AG20443 (cell line): ENCODE results near the gene PTPRO.
A peak's percentile ranks its signal among the peaks of the same experiment; 100 is the strongest.

Experiments used
- DNase-seq: peaks from one replicate; pipeline ENCODE4 v3.0.0; 2012; ENCODE audit warnings: low spot score, mixed read lengths

PTPRO gene

DNA sequence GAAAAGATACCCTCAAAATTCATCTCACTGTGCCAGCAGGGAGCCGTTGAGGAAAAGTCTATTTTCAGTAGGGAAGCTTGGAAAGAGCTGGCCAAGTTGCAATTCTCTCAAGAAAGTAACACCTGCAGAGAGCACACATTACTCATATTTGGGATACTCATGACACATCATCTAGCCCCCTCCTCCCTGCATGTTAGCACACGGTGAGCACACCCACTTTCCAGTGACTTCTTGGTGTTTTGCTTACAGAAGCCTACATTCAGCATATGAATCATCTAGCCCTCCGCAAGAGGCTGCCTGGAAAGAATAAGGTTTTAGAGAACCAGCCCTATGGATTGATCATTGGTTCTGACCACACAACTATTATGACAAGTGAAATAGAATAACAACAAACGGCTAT lies 124.5 kb downstream of the PTPRO start:
- DNase-seq = no peak

DNA sequence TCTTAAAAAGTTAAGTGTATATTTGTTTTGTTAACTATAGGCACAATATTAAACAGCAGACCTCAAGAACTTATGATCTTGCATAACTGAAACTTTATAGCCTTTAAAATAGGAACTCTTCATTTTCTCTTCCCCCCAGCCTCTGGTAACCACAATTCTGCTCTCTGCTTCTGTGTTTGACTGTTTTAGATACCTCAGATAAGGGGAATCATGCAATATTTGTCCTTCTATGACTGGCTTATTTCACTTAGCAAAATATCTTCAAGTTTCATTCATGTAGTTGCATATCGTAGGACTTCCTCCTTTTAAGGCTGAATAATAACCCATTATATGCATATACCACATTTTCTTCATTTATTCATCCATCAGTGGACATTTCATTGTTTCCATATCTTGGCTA lies 131.3 kb downstream of the PTPRO start:
- no peak for DNase-seq

DNA sequence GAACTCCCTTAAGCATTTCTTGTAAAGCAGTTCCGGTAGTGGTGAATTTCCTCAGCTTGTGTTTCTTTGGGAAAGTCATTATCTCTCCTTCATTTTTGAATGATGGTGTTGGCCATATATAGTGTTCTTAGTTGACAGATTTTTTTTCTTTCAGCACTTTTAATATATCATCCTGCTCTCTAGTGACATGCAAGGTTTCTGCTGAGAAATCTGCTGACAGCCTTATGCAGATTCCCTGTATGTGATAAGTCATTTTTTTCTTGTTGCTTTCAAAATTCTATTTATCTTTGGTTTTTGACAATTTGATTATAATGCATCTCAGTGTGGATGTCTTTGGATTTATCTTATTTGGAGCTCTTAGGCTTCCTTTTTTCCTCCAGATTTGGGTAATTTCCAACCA lies 135.7 kb downstream of the PTPRO start:
- DNase-seq = no peak

DNA sequence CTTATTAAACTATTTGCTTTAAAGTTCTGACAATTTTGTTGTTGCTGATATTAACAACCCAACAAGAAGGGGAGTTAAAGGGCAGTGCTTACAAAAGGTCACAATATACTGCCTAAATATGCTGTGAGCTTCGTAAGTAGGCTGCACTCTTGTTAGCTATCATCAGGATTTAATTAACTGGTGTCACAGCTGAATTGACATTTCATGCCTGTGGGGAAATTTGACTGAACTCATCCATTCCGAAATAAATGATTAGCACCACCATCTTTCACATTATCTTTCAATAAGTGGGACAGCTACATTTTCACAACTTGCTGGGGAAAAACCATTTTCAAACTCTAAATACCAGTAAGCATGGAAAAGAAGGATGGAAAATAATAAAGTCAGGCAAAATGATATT lies 146.6 kb downstream of the PTPRO start:
- DNase-seq = no peak

DNA sequence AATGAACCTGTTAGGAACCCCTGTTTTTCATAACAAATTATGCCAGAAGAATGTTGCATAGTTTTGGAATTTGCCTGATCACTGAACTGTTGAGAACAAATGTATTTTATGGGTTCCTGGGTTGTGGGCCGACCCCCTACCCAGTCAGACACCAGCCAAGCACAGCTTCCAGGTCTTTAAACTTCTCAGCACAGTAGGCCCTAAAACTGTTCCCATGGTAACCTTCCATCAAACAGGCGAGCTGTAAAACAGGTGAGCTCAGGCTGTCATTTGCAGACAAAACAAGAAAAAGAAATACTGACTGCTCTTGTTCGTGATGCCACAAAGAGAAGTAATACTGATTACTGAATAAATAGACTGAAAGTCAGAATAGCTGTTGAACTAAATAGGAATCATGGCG lies 147.0 kb downstream of the PTPRO start:
- no peak for DNase-seq

DNA sequence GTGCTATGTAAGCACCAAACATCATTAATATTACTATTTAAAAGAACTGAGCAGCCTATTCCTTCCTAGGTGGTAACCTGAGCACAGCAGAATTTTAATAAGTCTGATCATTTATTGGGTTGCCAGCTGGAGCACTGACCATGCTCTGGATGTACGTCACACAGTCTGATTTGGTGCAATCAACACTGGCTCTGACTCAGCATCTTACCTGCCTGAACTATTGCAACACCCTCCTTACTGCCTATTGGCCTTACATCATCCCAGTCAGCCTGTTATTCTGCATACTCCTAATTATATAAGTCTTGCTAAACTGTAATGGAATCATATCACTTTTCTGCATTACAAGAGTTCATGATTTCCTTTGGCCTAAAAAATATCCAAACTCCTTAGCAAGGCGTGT lies 149.7 kb downstream of the PTPRO start:
- DNase-seq = no peak

DNA sequence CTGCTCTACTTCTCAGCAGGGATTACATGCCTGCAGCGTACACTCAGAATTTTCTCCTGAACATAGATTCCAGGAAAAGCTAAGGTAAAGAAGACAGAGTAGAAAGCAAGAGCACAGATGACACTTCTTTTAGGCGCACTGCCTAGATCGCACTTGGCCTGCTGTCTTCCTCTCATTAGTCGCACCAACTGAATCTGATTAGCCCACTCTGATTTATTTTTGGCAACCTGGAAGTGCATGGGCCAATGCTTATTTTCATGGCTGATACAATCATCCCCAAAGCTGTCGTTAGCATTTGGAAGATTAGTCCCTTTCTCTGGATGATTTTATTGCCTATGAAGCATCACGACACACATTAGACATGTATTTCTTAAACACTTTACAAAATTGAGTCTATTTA lies 152.5 kb downstream of the PTPRO start:
- no peak for DNase-seq

DNA sequence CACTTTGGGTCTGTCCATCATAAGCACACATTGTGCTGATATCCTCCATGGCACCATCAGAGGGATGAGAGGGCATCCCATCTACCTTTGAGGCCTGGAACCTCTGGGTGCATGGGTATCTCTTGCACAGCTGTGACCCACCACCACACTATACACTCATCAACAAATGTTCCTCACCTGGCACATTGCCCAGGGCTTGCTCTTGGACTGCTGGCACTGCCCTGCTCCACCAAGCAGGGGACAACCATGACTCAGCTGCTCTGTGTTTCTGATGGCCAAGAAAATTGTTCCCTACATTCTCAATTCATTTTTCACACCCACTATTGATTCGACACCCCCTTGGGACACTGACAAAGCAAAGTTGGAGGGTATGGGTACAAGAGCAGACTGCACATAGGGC lies 155.5 kb downstream of the PTPRO start:
- DNase-seq = no peak

DNA sequence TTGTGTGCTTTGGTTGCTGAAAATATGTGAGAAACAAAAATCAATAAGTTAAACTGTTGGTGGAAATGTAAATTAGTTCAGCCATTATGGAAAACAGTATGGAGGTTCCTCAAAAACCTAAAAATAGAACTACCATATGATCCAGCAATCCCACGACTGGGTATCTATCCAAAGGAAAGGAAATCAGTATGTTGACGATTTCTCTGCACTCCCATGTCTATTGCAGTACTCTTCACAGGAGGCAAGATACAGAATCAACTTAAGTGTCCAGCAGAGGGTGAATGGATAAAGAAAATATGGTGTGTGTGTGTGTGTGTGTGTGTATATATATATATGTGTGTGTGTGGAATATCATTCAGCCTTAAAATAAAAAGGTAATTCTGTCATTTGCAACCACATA lies 159.5 kb downstream of the PTPRO start:
- DNase-seq = no peak

DNA sequence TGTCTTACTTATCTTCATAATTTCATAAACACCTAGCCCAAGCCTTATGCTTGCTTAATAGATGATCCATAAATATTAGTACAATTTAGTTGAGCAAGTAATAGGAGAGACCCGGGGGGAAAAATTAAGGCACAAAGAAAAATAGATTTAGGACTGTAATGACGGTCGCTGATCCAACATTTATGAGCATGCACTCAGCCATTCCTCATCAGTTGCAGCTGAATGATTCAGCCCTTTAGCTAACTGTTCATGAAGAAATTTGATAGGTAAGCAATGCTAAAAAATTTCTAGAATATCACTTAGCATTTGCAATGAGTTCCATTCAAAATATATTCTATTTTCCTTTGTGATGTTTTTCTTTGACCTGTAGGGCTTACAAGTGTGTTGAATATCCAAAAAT lies 163.2 kb downstream of the PTPRO start:
- no peak for DNase-seq

DNA sequence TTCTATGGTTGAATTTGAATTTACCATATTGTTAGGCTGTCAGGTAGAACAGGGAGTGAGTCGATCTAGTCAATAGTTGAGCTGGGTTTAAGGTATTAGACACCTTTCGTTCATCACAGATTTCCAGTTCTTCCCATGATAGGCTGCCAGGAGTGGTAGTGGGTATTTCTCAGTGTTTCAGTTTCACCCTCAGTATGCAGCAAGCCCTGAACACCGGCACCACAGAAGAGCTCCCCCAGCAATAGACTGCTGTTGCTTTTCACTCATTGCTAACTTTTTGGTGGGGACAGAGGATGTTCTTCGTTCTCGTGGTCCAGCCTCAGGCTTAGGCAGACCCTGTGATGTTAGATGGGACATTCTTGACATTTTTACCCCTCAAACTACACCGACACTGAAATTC lies 164.6 kb downstream of the PTPRO start:
- DNase-seq = no peak

DNA sequence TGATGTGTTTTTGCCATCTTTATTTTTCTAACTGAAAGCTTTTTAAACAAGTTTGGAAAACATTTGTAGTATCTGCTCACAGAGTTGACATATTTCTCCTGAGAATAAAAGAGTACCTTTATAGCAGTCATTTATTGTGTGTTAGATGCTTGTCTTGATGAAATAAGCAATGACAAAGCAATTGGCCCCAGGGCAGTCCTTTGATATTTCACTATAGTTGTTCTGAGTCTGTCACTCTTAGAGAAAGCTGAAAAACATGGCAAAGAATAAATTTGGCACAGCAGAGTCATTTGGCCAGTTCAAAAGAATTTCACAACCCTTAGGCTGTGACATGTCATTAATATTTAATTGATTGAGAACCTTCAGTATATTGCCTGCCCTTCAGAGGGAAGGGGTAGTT lies 166.2 kb downstream of the PTPRO start:
- no peak for DNase-seq

DNA sequence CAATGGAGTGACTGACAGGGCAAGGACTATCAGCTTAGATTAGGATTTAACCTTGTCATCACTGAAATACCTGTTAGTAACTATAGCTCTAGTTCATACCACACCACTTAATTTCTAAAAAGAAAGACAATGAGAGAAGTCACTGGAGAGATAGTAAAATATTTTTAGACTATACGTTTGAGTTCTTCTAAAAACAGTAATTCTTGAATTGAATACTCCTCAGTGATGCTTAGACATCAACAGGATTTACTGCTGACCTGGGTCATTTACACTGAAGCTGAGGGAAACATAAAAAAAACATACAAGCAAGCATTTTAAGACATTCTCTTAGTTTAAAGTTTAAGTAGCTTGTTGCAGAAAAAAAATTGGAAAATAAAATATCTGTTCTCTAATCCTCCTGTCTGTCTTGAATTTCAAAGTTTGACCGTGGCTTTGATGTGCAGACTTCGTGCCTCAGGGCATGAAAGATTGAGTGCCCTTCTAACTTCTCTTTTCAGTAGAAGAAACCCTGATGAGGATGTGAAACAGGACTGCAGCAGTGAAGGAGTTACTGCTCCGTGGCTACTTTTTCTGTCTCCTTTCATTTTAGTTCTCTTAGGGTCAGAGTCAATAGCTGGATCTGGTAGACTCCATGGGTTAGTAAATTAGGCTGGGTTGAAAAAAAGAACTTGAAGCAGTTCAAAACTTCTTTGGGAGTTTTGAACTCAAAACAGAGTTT lies 172.2 kb downstream of the PTPRO start:
- DNase-seq = no peak

DNA sequence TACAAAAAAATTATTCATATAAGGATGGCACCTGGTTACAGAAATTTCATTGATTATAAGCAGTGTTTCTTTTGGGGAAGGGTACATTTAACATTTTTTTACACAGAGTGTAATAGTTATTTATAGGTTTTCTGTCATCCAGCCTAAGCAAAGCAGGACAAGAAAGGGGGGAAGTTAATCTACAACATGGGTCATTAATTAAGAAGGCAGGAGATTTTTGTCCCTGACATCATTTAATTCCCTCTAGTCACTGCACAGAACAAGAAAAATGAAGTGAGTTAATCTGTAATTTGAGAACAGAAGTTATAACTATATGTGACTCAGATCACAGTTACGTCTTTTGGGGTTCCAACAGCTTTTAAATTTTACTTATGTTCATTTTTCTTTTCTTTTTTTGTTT lies 173.4 kb downstream of the PTPRO start:
- no peak for DNase-seq

DNA sequence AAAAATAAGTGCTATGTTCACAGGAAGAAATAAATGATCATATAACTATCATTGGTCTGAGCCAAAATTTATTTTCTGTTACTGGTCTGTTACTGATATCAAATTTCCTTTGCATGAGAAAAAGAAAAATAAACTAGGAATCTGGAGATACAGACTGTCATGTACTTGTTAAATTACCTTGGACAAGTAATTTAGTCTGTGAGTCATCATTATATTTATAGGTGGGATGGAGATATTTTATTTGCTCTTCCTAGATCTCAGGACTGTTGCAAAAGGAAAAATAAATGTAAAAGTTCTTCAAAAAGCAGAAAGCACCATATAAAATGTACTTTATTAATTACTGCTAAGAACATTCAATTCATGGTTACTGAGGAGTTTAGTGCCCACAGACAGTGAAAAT lies 174.4 kb downstream of the PTPRO start:
- no peak for DNase-seq

DNA sequence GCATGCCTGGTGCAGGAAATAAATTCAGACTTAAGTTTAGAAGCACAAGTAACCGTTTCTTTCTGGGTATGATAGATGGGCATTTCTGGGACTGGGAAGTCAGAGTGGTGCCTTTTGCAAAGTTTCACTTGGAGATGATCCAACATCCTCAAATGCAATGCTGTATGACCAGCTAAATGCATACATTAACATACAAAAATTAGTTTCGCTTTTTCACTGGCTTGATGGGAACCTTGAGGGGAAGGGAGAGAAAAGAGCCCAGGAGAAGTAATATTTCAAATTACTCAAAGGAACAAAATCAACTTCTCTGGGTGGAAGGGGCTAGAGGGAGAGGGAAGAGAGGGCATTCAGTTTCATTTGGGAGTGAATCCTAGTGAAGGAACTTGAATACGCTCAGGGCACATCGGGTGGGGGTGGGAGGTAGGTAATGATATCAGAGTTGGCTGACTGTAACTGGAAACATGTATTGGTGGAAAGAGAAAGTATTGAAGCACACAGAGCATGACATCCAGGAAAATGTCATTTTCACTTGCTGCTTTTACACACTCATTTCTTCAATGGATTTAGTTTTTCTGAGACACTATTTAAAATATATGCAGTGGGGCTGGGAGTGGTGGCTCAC lies 175.5 kb downstream of the PTPRO start:
- DNase-seq = no peak

DNA sequence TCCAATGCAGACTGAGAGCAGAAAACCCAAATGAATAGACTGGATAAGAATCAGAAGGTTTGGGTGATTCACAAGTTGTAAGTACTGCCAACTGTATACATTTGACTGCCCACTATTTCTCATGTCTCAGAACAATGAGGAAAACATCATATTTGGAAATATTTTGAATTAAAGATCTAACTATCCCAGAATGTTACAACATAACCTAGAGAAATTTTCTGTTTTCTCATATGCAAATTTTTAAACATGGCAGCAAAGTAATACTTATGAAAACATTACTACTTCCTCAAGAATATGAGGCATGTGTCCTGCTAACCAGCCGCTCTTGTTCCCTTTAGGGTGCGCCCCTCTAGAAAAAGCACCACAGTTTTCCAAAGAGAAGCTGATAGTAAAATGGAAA lies 179.9 kb downstream of the PTPRO start:
- DNase-seq = no peak

DNA sequence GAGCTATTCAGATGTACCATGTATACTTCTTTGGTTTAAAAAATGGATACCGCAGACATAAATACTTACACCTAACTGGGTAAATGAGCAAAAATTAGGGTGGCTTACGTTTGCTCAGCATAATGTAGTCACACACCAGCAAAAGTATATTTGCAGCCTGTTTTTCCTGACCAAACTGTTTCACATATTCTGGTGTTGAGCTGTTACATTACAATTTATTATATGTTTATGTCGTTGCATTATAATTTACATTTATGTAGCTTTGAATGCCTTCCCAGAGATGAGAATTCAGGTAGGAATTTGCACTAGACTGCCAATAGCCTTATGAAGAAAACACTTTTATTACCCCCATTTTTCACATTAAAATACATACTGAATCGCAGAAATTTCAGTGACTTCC lies 183.3 kb downstream of the PTPRO start:
- DNase-seq = no peak

DNA sequence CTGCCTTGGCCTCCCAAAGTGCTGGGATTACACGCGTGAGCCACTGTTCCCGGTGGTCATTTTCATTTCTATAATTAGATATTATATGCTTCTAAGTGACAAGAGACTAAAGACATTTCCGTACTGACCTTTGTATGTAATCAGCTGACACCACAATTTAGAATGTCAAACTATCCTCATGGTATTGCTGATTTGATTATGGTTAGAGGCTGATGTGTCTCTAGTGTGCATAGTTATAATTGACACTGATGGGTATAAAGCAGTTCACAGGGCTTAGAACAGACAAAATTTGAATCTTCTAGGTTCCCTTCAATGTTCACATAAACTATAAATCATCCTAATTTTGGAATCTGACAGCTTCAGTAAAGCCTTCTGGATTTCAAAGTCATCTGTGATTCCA lies 192.7 kb downstream of the PTPRO start:
- no peak for DNase-seq

DNA sequence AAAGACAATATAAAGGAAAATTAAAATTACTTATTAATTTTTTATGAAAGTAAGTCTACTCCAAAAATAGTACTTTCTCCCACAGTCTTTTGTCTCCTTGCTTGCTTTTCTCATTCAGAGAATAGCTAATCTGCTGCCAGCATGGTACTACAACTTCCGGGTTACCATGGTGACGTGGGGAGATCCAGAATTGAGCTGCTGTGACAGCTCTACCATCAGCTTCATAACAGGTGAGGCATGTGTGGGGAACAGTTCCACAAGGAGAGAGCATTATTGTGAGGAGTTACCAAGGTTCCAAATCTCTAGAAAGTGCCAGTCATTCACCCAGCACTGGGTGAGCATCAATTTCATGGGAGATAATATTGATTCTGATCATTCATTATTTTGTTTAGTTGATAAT lies 197.8 kb downstream of the PTPRO start:
- DNase-seq = no peak

DNA sequence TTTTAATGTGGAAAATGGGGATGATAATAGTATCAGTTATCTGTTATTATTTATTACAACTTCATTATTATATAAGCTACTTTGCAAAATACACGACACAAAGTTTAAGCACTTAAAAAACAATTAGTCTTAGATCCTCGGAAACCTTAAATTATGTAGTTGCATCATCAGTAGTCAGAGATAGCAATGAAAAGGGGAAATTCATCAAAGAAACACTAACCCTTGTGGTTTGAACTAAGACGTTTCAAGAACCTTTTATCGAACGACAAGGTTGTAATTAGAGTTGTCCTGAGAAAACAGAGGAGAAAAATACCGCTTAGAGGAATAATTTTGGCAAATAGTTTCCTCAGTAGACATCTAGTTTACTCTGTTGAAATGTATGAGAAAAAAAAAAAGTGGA lies 198.5 kb downstream of the PTPRO start:
- no peak for DNase-seq

DNA sequence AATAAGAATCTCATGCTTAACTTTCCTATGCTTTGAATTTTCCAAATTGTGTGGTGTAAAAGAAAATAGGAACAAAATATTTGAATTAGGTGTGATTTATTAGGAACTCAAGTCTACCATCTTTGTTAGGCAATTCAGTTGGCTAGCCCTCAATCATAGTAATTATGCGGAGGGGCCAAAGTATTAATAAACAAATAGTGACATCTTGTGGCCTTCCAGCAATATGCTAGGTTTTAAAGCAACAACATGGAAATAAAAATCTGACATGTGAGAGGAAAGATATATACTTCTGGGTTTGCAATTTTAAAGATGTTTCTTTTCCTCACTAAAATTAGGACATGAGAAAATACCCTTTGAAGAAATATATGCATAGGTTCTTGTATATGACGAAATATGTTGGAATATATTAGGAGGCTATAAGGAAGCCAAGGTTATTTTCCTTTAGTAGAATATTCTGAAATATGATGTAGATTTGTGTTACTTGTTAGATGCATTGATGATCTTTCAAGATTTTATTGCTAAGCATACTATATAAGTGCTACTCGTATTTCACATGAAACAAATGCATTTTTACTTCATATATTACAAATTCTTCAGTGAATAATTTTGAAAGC lies 200.4 kb downstream of the PTPRO start:
- DNase-seq = peak; percentile 40

DNA sequence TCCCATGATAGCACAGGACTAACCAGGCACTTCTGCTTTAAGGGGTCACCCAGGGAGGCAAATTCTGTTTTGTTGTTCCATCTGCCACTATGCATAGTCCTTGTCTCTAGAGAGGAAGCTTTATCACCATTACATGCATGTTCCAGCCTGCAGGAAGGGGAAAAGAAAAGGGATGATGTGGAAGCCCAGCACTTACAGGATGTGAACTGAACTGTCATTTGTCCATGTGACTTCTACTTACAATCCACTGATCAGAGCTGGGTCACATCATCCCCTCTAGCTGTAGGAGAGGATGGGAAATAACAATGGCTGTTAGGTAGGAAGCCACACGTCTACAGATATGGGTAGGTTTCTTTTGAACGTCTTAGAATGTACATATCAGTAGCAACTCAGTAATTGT lies 203.1 kb downstream of the PTPRO start:
- DNase-seq = no peak

DNA sequence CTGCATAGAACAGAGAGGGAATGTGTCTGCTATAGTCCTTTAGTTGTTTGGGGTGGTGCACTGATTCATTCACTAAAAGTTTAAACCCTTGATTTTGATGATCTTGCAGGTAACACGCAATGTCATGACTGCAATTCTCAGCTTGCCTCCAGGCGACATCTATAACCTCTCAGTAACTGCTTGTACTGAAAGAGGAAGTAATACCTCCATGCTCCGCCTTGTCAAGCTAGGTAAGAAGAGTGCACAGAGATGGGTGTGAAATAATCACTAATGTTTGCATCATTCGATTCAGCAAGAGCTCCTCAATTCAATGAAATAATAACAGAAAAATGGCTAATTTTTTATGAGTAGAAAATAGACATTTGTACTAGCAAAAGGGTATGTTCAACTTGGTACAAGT lies 203.7 kb downstream of the PTPRO start:
- no peak for DNase-seq
